AG08396 (cell line): ENCODE data around the gene ZNF14.
"Not testable (repeated sequence)": the region's sequence is repeated elsewhere in the genome, so short reads cannot be mapped to it uniquely, and the experiment has no call there.

Source experiments
- DNase-seq: peaks from one replicate; pipeline ENCODE4 v3.0.0; 2012; ENCODE audit warnings: low spot score, mixed read lengths

ZNF14 gene

DNA sequence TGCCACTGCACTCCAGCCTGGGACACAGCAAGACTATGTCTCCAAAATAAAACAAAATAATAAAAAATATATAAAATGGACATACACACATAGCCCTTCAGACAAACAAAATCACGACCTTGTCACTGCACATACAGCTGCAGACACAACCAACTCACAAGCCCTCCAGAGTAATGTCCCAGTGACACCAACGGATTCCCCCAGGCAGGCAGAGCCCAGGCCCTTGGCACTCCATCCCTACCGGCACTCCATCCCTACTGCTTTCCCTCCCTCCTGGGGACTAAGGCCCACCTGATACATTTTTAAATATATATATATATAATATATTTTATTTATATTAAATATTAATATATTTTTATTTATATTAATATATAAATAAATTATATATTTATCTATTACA lies 45.8 kb downstream of the ZNF14 start:
- no peak for DNase-seq

- no peak for DNase-seq
Observed at GRCh38 chr19:19686580-19686979, 46.3 kb downstream of the ZNF14 start.

DNA sequence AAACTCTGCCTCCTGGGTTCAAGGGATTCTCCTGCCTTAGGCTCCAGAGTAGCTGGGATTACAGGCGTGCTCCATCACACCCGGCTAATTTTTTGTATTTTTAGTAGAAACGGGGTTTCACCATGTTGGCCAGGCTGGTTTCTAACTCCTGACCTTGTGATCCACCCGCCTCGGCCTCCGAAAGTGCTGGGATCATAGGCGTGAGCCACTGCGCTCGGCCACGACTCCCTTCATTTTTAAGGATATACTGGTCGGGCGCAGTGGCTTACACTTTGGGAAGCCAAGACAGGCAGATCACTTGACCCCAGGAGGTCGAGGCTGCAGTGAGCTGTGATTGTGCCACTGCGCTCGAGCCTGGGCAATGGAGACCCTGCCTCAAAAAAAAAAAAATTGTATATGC lies 46.8 kb downstream of the ZNF14 start:
- not testable (repeated sequence) for DNase-seq

DNA sequence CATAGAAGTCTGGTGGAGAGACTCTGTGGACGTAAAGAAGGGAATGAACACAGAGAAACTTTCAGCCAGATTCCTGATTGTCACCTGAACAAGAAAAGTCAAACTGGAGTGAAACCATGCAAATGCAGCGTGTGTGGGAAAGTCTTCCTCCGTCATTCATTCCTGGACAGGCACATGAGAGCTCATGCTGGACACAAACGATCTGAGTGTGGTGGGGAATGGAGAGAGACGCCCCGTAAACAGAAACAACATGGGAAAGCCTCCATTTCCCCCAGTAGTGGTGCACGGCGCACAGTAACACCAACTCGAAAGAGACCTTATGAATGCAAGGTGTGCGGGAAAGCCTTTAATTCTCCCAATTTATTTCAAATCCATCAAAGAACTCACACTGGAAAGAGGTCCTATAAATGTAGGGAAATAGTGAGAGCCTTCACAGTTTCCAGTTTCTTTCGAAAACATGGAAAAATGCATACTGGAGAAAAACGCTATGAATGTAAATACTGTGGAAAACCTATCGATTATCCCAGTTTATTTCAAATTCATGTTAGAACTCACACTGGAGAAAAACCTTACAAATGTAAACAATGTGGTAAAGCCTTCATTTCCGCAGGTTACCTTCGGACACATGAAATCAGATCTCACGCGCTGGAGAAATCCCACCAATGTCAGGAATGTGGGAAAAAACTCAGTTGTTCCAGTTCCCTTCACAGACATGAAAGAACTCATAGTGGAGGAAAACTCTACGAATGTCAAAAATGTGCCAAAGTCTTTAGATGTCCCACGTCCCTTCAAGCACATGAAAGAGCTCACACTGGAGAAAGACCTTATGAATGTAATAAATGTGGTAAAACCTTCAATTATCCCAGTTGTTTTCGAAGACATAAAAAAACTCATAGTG lies 53.5 kb downstream of the ZNF14 start:
- DNase-seq, result no peak

DNA sequence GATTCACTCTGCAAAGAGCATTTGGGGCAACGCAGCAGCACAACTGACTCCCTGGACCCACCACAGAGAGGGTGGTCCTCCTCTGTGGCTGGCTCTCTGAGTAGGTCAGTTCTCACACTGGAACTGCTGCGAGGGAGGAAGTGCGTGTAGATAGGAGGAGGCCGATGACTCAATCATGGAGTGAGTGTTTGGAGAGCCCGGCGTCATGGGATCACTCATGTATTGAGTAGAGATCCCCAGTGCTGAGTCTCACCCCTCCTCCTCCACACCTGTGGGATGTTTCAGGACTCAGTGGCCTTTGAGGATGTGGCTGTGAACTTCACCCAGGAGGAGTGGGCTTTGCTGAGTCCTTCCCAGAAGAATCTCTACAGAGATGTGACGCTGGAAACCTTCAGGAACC lies 55.3 kb downstream of the ZNF14 start:
- no peak for DNase-seq

DNA sequence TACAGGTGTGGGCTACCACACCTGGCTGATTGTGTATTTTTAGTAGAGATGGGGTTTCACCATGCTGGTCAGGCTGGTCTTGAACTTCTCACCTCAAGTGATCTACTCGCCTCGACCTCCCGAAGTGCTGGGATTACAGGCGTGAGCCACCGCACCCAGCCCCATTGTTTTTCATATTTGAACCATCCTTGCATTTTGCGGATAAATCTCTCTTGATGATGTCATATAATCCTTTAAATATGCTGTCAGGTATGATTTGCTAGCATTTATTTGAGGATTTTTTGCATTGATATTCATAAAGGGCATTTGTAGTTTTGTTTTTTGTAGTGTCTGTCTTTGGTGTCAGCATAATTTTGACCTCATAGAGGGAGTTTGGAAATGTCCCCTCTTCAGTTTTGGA lies 58.6 kb downstream of the ZNF14 start:
- DNase-seq, result no peak

DNA sequence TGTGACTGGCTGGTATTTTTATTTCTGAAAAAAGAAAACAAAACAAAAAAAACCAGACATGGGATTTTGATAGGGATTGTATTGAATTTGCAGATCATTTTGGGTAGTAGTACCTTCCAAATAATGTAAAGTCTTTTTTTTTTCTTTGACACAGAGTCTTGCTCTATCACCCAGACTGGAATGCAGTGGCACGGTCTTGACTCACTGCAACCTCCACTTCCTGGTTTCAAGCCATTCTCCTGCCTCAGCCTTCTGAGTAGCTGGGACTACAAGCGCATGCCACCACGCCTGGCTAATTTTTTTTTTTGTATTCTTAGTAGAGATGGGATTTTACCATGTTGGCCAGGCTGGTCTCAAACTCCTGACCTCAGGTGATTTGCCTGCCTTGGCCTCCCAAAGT lies 60.1 kb downstream of the ZNF14 start:
- DNase-seq, result no peak

DNA sequence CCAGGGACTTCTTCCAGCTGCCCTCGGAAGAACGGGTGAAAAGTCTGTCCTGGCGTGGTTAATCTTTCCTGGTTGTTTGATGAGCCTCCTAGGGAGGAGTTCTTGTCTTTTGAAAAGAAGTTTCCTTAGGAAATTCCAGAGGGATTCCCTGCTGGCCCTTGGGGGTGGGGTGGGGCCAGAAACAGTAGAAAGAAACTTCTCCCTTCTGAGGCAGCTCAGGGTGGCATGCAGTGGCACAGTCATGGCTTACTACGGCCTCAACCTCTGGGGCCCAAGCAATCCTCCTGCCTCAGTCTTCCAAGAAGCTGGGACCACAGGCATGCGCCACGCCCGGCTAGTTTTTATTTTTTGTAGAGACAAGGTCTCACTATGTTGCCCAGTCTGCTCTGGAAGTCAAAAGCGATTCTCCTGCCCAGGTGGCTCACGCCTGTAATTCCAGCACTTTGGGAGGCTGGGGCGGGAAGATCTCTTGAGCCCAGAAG lies 62.8 kb downstream of the ZNF14 start:
- peak; percentile 5 for DNase-seq

GRCh38 chr19:19668230-19669012 lies 64.5 kb downstream of the ZNF14 start, which contains the start of gene ZNF101:
TSS of gene ZNF101 (plus strand) at chr19:19668839. CDS start at chr19:19668964, 125 bp downstream.
- peak; percentile 95 for DNase-seq

DNA sequence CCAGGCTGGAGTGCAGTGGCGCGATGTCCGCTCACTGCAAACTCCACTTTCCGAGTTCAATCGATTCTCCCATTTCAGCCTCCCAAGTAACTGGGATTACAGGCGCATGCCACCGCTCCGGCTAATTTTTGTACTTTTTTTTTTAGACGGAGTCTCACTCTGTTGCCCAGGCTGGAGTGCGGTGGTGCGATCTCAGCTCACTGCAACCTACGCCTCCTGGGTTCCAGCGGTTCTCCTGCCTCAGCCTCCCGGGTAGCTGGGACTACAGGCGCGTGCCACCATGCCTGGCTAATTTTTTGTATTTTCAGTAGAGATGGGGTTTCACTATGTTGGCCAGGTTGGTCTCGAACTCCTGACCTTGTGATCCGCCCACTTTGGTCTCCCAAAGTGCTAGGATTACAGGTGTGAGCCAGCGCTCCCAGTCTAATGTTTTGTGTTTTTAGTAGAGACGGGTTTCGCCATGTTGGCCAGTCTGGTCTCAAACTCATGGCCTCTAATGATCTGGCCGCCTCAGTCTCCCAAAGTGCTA lies 67.4 kb downstream of the ZNF14 start:
- not testable (repeated sequence) for DNase-seq

- DNase-seq, result peak; percentile 95
Observed at GRCh38 chr19:19663256-19664120, 69.4 kb downstream of the ZNF14 start, which contains the start of gene ATP13A1. TSS of gene ATP13A1 (minus strand) at chr19:19663676. CDS start at chr19:19663666, 10 bp downstream.

- peak; percentile 25 for DNase-seq
Observed at GRCh38 chr19:19662871-19663255, 70.0 kb downstream of the ZNF14 start.

DNA sequence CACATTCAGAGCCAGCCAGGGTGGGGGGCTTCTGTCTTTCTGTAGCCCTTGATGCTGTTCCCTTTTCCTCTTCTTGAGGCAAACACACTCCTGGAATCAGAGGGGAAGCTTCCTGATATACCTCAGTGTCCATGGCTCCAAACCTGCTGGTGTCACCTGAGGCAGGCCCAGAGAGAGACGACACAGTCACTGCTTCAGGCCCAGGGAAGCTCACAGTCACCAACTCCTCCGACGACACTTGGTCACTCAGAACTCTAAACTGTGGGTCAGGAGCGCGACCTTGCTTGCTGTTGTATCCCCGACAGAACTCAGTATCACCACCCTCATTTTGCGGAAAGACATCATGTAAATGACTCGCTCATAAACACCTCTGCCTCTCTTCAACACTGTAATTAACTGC lies 70.6 kb downstream of the ZNF14 start:
- DNase-seq, result no peak

GRCh38 chr19:19661675-19662251 lies 71.1 kb downstream of the ZNF14 start:
- DNase-seq, result peak; percentile 5

GRCh38 chr19:19661141-19661674 lies 71.7 kb downstream of the ZNF14 start:
- no peak for DNase-seq
